RWPE1 (cell line): ENCODE results near the gene CCL23.

ENCODE experiments used
- CTCF ChIA-PET: fragments of 350-600 bp; sonication (Branson Sonifier 250); formaldehyde crosslinking; extraction: SDS; loops from one replicate; lab custom pipeline; 2021; lab: Yijun Ruan, JAX
- POLR2A ChIA-PET: fragments of 400-600 bp; formaldehyde crosslinking; extraction: SDS; loops from one replicate; lab custom pipeline; 2020; ENCODE audit warnings: antibody characterized with exemption; ENCODE audit not compliant: low non-redundant PET; lab: Yijun Ruan, JAX
- DNase-seq: peaks from one replicate; pipeline ENCODE4 v3.0.0; 2012; ENCODE audit warnings: low spot score
- H3K27ac ChIP-seq: fragments of 450-650 bp; 2 replicates; pipeline ENCODE4 v1.5.1; 2017
- TF ChIP-seq, protein P1 (sequence below): fragments of 450-650 bp; conservative IDR thresholded peaks from 2 replicates; pipeline ENCODE4 v1.5.1; 2017; ENCODE audit warnings: low read depth, mild to moderate bottlenecking

Gene CCL23, protein sequence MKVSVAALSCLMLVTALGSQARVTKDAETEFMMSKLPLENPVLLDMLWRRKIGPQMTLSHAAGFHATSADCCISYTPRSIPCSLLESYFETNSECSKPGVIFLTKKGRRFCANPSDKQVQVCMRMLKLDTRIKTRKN

DNA sequence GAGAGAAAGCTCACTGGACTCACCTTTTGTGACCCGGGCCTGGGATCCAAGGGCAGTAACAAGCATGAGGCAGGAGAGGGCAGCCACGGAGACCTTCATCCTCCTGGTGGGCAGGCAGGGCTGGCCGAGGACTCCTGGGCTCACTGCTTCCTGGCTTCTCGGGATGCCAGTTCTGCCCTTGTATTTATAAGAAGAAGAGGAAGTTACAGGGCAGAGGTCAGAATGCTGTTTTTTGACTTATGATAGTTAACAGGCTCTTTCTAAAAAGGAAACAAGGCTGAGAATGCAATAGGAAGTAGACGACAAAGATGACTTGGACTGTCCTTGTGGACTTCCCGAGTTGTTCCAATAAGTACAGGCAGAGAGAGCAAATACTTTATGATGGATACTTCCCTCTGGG lies at the start of gene CCL23:
TSS of gene CCL23 (minus strand) at position 174 of the 400 bp plus-strand sequence. CDS start at position 99, 75 bp downstream.
- TF ChIP-seq, protein P1, sequence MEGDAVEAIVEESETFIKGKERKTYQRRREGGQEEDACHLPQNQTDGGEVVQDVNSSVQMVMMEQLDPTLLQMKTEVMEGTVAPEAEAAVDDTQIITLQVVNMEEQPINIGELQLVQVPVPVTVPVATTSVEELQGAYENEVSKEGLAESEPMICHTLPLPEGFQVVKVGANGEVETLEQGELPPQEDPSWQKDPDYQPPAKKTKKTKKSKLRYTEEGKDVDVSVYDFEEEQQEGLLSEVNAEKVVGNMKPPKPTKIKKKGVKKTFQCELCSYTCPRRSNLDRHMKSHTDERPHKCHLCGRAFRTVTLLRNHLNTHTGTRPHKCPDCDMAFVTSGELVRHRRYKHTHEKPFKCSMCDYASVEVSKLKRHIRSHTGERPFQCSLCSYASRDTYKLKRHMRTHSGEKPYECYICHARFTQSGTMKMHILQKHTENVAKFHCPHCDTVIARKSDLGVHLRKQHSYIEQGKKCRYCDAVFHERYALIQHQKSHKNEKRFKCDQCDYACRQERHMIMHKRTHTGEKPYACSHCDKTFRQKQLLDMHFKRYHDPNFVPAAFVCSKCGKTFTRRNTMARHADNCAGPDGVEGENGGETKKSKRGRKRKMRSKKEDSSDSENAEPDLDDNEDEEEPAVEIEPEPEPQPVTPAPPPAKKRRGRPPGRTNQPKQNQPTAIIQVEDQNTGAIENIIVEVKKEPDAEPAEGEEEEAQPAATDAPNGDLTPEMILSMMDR = no peak
- DNase-seq = no peak
- POLR2A ChIA-PET = no interaction called here
- no peak within 1 kb of the TSS for H3K27ac ChIP-seq
- CTCF ChIA-PET = no interaction called here

GRCh38 chr17:36066365-36066985 lies 48.7 kb upstream of the CCL23 start:
- TF ChIP-seq, protein P1 = no peak
- ChIA-PET POLR2A (no interaction called here), CTCF (interaction anchor here (0.7 kb wide), 1 partner anchor 43 kb away, joined by 4 read pairs; no protein-coding TSS in a partner anchor)
- no peak overlapping the region for H3K27ac ChIP-seq
- DNase-seq = no peak

GRCh38 chr17:36063786-36064541 lies 46.2 kb upstream of the CCL23 start, which contains the start of gene CCL18:
TSS of gene CCL18 (plus strand) at chr17:36064272. CDS start at chr17:36064343, 71 bp downstream.
- no peak for DNase-seq
- ChIA-PET CTCF (no interaction called here), POLR2A (no interaction called here)
- H3K27ac ChIP-seq = no peak within 1 kb of the TSS
- TF ChIP-seq, protein P1 = no peak

DNA sequence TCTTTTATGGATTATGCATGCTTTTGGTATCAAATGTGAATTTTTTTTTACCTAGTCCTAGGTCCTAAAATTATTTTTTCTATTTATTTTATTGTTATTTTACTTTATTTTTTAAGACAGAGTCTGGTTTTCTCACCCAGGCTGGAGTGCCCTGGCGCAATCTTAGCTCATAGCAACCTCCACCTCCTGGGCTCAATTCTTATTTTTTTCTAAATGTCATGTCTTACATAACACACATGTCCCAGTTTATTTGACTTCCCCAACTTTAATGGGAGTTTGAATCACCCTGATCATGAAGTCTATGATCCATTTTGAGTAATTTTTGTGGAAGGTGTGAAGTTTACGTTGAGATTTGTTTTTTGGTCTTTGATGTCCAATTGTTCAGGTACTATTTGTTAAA lies 43.0 kb upstream of the CCL23 start:
- H3K27ac ChIP-seq = no peak overlapping the region
- POLR2A ChIA-PET = no interaction called here
- no peak for DNase-seq
- TF ChIP-seq, protein P1 = no peak
- CTCF ChIA-PET = no interaction called here

GRCh38 chr17:36059406-36059805 lies 41.6 kb upstream of the CCL23 start:
- DNase-seq = no peak
- ChIA-PET CTCF (no interaction called here), POLR2A (no interaction called here)
- H3K27ac ChIP-seq = no peak overlapping the region
- TF ChIP-seq, protein P1 = no peak

GRCh38 chr17:36057911-36058310 lies 40.1 kb upstream of the CCL23 start:
- ChIA-PET CTCF (no interaction called here), POLR2A (no interaction called here)
- no peak for DNase-seq
- TF ChIP-seq, protein P1 = no peak
- H3K27ac ChIP-seq = no peak overlapping the region
